ENCODE measurements around the gene DAB2IP. TPM values are rescaled to one million over a fixed set of nuclear protein-coding genes. Genes with fewer than 3 reads are reported as not detected.
A peak's percentile ranks its signal among the peaks of the same experiment; 100 is the strongest.

The DAB2IP gene
- total and polyA plus RNA-seq, 2 of the 4 experiments (the other 2 are of a cell fraction): 5.6 to 17.2 TPM

DNA sequence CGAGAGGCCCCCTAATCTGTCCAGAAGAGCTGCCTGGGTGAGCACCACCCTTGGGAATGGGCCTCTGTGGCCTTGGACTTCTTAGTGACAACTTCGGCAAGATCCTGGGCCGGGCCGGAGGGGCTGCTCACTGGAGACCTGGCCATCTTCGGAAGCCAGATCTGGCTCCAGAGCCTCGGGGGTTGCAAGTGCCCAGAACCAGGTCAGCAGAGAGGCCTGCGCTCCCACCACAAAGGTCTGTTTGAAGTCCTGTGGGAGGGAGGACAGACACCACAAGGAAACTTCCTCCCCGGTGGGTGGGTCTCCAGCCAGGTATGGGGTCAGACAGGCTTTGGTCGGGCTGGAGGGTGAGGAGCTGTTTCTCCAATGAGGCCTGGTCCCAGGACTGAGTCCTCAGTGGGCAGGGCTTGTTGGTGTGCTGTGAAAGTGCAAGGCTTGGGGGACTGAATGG is 86.1 kb downstream of the DAB2IP start:
- Histone ChIP-seq H4K8ac (ENCODE audit: low read depth in 2 of 2, low read length in 2 of 2) (no peak overlapping the region), H4K5ac (ENCODE audit: low read depth, low read length) (no peak overlapping the region), H3K18ac (ENCODE audit: low read depth, low read length) (no peak overlapping the region), H2BK5ac (ENCODE audit: low read depth, low read length, poor library complexity, severe bottlenecking) (no peak overlapping the region), H2BK15ac (ENCODE audit: low read depth, low read length) (no peak overlapping the region), H3K36me3 (ENCODE audit: control insufficient read depth, insufficient read depth, low read length) (no peaks in the 10 kb centered on the region), H4K20me1 (ENCODE audit: insufficient read depth, low read length) (peaks cover 14% of the 10 kb centered on the region), H3K23ac (ENCODE audit: low read depth, low read length) (no peak overlapping the region), H3K27ac (ENCODE audit: insufficient read depth, low read length) (no peak overlapping the region), H3K14ac (replicated peaks; ENCODE audit: low read depth, low read length) (no peak overlapping the region), H2AK5ac (ENCODE audit: low read depth, low read length) (0 out of 2 replicates have a peak overlapping the region, but pooled peaks have one; percentile 2), H2BK20ac (ENCODE audit: low read depth, low read length) (no peak overlapping the region), H3K4ac (ENCODE audit: low read depth, low read length) (no peak overlapping the region), H3K9me1 (ENCODE audit: insufficient read depth, low read length) (peaks cover 20% of the 10 kb centered on the region), H2AK9ac (replicated peaks; ENCODE audit: low read depth, low read length, poor library complexity) (peak overlapping the region; percentile 84), H2AFZ (replicated peaks; ENCODE audit: low read length, poor library complexity) (no peak overlapping the region), H2BK120ac (ENCODE audit: low read depth, low read length) (no peak overlapping the region), H4K91ac (ENCODE audit: insufficient read depth, low read depth, low read length) (no peak overlapping the region), H3K9me3 (ENCODE audit: control insufficient read depth, insufficient read depth, low read length) (no peaks in the 10 kb centered on the region), H3K27me3 (ENCODE audit: control insufficient read depth, insufficient read depth, low read length) (no peaks in the 10 kb centered on the region), H3K79me1 (ENCODE audit: low read depth in 1 of 2, low read length in 2 of 2) (peaks cover 30 to 83% of the 10 kb centered on the region in 2 experiments), H3K4me1 (ENCODE audit: control insufficient read depth, insufficient read depth, low read length) (peaks cover 33% of the 10 kb centered on the region), H3K9ac (ENCODE audit: low read depth, low read length) (no peak overlapping the region), H3K4me2 (ENCODE audit: low read depth, low read length) (no peak overlapping the region), H3K4me3 (ENCODE audit: insufficient read depth, low read depth, low read length) (no peak overlapping the region), H3K56ac (ENCODE audit: extremely low read depth, insufficient read depth, low read length) (no peak overlapping the region)
- dilution Hi-C loops (cut with HindIII; ENCODE audit: low sequenced_read_pairs, unreplicated experiment): no loop called here
- ChIA-PET POLR2A (ENCODE audit: unreplicated experiment) (no interaction called here), CTCF (interaction anchor here (0.6 kb wide), 1 partner anchor 132 kb away, joined by 4 read pairs; no protein-coding TSS in a partner anchor)
- no TSS peak for BruUV-seq (replicated peaks)
- TF ChIP-seq MAZ (IDR thresholded peaks at IDR 0.05; ENCODE audit: borderline replicate concordance, low read depth, low read length) (no peak), CTCF (conservative IDR thresholded peaks at IDR 0.05; ENCODE audit: low read depth, low read length) (no peak), POLR2A (IDR thresholded peaks at IDR 0.05; ENCODE audit: low read depth, low read length) (no peak), SMC3 (IDR thresholded peaks at IDR 0.05; ENCODE audit: low read depth, low read length) (no peak), RAD21 (IDR thresholded peaks at IDR 0.05; ENCODE audit: low read length) (no peak), MXI1 (IDR thresholded peaks at IDR 0.05; ENCODE audit: borderline replicate concordance, low read depth, low read length) (no peak), CHD1 (IDR thresholded peaks at IDR 0.05; ENCODE audit: low read depth, low read length) (no peak), BHLHE40 (IDR thresholded peaks at IDR 0.05; ENCODE audit: low read depth, low read length) (no peak), FOS (IDR thresholded peaks at IDR 0.05; ENCODE audit: low read depth, low read length) (no peak), USF2 (IDR thresholded peaks at IDR 0.05; ENCODE audit: low read depth, low read length) (no peak), RFX5 (IDR thresholded peaks at IDR 0.05; ENCODE audit: low read depth, low read length) (no peak), RCOR1 (IDR thresholded peaks at IDR 0.05; ENCODE audit: insufficient replicate concordance, low read length) (no peak), CEBPB (IDR thresholded peaks at IDR 0.05; ENCODE audit: low read depth, low read length) (no peak)
- no peak for ATAC-seq (ENCODE audit: low read depth)
- intact Hi-C loops (cut with micrococcal nuclease): no loop called here
- no peak for DNase-seq
- 96% methylated on average over 5 of the region's 9 CpGs; no CpG with 5 or more reads in 1 of the 2 experiments for WGBS, 2 experiments (ENCODE audit: extremely low coverage in 2 of 2, insufficient read length in 1 of 2)
- in situ Hi-C loops (cut with MboI; ENCODE audit: low sequenced_read_pairs): no loop called here
